D721Med (cell line): Measurements from ENCODE around the gene IL17RA.
A peak's percentile ranks its signal among the peaks of the same experiment; 100 is the strongest.

ENCODE experiments used
- DNase-seq: peaks from one replicate; pipeline ENCODE4 v3.0.0; 2011; ENCODE audit warnings: low spot score; ENCODE audit not compliant: insufficient read length
- FAIRE-seq: peaks from 2 replicates; lab custom pipeline; 2011; peaks lifted over from hg19 to GRCh38; lab: Jason Lieb, UNC
- TF ChIP-seq, protein P1 (sequence below): IDR thresholded peaks from 2 replicates; pipeline ENCODE4 v1.5.1; 2012; ENCODE audit warnings: mild to moderate bottlenecking, control low read depth; ENCODE audit not compliant: insufficient read depth; ENCODE audit errors: missing control alignments

The IL17RA gene

DNA sequence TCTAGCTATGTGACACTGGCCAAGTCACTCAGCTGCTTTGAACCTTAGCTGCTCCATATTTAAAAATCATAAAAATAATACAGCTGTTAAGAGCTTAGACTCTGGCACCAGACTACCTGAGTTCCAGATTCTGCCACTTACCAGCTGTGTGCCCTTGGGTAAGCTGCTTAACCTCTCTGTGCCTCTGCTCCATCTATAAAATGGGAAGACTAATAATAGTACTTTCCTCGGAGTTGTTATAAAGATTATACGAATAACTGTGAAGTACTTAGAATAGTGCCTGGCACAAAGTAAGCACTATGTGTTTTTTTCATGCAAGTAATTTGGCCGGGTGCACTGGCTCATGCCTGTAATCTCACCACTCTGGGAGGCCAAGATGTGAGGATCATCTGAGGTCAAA is 72.9 kb downstream of the IL17RA start:
- FAIRE-seq (no peak), DNase-seq (no peak)
- TF ChIP-seq, protein P1, sequence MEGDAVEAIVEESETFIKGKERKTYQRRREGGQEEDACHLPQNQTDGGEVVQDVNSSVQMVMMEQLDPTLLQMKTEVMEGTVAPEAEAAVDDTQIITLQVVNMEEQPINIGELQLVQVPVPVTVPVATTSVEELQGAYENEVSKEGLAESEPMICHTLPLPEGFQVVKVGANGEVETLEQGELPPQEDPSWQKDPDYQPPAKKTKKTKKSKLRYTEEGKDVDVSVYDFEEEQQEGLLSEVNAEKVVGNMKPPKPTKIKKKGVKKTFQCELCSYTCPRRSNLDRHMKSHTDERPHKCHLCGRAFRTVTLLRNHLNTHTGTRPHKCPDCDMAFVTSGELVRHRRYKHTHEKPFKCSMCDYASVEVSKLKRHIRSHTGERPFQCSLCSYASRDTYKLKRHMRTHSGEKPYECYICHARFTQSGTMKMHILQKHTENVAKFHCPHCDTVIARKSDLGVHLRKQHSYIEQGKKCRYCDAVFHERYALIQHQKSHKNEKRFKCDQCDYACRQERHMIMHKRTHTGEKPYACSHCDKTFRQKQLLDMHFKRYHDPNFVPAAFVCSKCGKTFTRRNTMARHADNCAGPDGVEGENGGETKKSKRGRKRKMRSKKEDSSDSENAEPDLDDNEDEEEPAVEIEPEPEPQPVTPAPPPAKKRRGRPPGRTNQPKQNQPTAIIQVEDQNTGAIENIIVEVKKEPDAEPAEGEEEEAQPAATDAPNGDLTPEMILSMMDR: no peak

DNA sequence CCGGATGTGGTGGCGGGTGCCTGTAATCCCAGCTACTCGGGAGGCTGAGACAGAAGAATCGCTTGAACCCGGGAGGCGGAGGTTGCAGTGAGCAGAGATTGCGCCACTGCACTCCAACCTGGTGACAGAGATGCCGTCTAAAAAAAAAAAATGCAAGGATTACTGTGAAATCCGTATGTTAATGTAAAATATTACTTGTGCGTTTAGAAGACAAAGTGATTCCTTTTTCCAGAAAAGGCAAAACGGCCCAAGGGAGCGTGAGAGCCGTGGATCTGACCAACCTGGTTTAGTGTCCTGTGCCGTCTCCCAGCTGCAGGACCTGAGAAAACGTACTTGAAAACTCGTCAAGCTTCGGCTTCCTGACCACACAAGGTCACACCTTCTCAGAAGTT is 73.4 kb downstream of the IL17RA start:
- FAIRE-seq: no peak
- DNase-seq: no peak
- TF ChIP-seq, protein P1: no peak

DNA sequence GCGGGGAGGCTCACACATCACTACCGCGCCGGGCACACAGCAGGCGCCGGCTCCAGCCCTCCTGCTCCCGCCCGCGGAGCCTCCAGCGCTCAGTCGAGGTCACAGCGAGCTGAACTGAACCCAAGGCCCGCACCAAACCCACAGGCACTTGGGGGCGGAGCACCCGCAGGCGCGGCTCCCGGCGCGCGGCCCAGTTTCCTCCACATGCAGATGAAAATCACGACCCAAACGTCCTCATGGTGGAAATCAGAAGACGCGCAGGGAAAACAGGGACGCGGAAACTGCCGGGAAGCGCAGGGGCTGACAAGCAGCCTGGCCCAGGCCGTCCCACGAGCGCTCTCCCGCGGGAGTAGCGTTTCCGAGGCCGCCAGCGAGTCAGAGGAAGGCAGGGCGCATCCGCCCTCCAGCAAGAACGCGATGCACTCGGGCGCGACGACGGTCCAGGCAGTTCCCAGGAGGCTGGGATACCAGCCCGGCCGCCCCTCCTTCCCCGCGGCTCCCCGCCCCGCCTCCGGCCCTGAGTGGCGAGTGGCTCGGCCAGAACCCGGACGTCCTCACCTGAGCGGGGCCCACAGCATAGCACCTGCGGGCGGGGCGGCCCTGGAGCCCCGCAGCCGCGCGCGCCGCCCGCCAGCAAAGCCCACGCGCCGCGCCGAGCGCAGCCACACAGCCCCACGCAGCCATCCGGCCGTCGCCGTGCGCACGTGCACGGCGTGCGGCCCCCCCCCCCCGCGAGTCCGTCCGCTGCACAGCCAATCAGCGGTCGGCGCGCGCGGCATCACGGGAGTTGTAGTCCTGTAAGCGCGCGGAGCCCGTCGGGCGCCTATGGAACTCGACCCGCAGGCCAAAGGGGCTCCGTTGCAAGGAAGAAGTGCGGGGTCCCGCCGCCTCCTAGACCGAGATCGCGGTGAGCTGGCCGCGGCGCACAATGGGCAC is 74.0 kb downstream of the IL17RA start, which contains the start of gene HDHD5:
Gene HDHD5, minus strand, starts transcription at position 710 of the 936 bp plus-strand sequence. Its CDS starts 26 bp downstream, at position 684.
- TF ChIP-seq, protein P1: no peak
- FAIRE-seq (no peak), DNase-seq (peak; percentile 79)

DNA sequence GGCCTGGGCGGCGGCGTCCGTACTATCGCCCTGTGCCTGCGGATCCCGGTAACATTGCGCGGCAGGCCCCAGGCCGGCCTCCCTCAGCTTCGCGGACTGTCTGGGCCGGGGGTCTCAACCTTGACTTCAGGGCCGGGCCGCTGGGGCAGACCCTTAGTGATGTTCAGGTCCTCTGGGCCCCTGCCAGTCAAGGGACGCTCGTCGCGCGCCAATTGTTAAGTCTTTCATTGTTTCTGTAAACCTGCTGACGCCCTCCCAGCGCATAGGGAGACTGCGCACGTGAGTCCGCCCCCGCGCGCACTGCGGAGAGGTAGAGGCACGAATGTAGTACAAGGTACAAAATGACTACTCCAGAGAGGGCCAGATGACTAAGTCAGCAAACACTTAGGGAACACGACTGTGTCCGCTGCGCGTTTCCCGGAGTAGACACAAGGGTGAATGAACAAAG is 74.7 kb downstream of the IL17RA start:
- peak; percentile 28 for DNase-seq
- FAIRE-seq: no peak
- TF ChIP-seq, protein P1: no peak

DNA sequence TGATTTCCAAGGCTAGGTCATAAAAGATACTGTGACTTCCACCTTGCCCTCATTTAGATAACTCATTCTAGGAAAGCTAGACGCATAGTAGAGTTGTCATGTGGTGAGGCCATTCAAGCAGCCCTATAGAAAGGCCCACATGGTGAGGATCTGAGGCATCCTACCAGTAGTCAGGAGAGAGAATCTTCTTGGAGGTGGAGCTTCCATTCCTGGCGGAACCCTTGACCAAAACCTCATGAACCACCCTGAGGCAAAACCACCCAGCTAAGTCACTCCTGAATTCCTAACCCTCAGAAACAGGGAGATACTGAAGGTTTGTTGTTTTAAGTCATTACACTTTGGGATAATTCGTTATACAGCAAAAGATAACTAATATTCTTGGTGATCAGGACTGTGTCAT is 77.2 kb downstream of the IL17RA start:
- FAIRE-seq: no peak
- no peak for DNase-seq
- TF ChIP-seq, protein P1: no peak

DNA sequence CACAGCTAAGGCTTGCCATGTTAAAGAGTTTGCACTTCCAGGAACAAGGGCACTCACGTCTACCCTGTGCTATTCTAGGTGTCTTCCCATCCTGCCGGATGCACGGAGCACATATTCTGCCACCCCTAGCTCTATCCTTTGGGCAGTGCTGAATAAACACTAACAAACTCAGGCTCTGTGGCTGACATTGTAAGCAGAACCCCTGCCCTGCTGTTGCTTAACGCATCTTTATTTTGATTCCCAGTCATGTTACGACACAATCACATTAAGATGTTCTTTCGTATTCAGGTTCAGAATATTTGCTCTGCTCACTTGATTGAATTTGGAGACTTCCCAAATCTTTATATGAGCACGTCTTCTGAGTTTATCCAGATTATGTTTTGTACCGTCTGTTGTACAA is 77.9 kb downstream of the IL17RA start:
- FAIRE-seq (no peak), DNase-seq (no peak)

More for the DNA sequence above, 77.9 kb downstream of the IL17RA start:
- TF ChIP-seq, protein P1: no peak
